Skin of body (tissue), 2 donors: ENCODE measurements around the gene B3GNT3. TPM values are rescaled to one million over a fixed set of nuclear protein-coding genes. Genes with fewer than 3 reads are reported as not detected.

Experiments
- DNase-seq: peaks from one replicate; lab custom pipeline; 2025; lab: John Stamatoyannopoulos, UW
- total RNA-seq: library from RNA; depleted of rRNA; stranded (reverse); fragments of >200 nt; gene quantifications from one replicate; pipeline ENCODE4 v1.2.3, GENCODE V29; 2014

B3GNT3 gene
- total RNA-seq, result 0.79 TPM

- DNase-seq, result no peak
Measured at GRCh38 chr19:17794731-17795494, at the start of gene B3GNT3. B3GNT3 (plus strand) TSS chr19:17795138; CDS start chr19:17807808, 12,670 bp downstream.

GRCh38 chr19:17747205-17748098 lies 47.5 kb upstream of the B3GNT3 start:
- peak; percentile 62 for DNase-seq

GRCh38 chr19:17748884-17749638 lies 45.9 kb upstream of the B3GNT3 start:
- no peak for DNase-seq

GRCh38 chr19:17749912-17750317 lies 45.0 kb upstream of the B3GNT3 start:
- no peak for DNase-seq

GRCh38 chr19:17751103-17751911 lies 43.6 kb upstream of the B3GNT3 start, which contains the start of gene FCHO1:
FCHO1 (plus strand) TSS chr19:17751477; CDS start chr19:17755165, 3,688 bp downstream.
- no peak for DNase-seq

- no peak for DNase-seq
Measured at GRCh38 chr19:17751912-17752273, 43.0 kb upstream of the B3GNT3 start.

- DNase-seq, result no peak
Measured at GRCh38 chr19:17752865-17753639, 41.9 kb upstream of the B3GNT3 start.

- DNase-seq, result no peak
Measured at GRCh38 chr19:17753976-17754375, 41.0 kb upstream of the B3GNT3 start.

GRCh38 chr19:17754634-17755442 lies 40.1 kb upstream of the B3GNT3 start:
- DNase-seq, result no peak

GRCh38 chr19:17755443-17755890 lies 39.5 kb upstream of the B3GNT3 start:
- no peak for DNase-seq

- DNase-seq, result no peak
Measured at GRCh38 chr19:17755977-17756670, 38.8 kb upstream of the B3GNT3 start.

GRCh38 chr19:17757125-17757524 lies 37.8 kb upstream of the B3GNT3 start:
- DNase-seq, result no peak

GRCh38 chr19:17758515-17758914 lies 36.4 kb upstream of the B3GNT3 start:
- DNase-seq, result no peak

- DNase-seq, result no peak
Measured at GRCh38 chr19:17761148-17761547, 33.8 kb upstream of the B3GNT3 start.

GRCh38 chr19:17762505-17763229 lies 32.3 kb upstream of the B3GNT3 start:
- no peak for DNase-seq

- DNase-seq, result no peak
Measured at GRCh38 chr19:17764348-17764747, 30.6 kb upstream of the B3GNT3 start.

GRCh38 chr19:17765069-17765618 lies 29.8 kb upstream of the B3GNT3 start:
- no peak for DNase-seq
